Uterus (tissue), 2 donors: Measurements from ENCODE around the gene UCK1.

Source experiments
- POLR2A ChIP-seq, 2 donors: fragments of 450-650 bp; IDR thresholded peaks; one replicate each; pipeline ENCODE4 v1.6.1; 2016; ENCODE audit warnings: antibody characterized with exemption in 2 of 2, mild to moderate bottlenecking in 1 of 2, moderate library complexity in 1 of 2
- TF ChIP-seq, protein P1 (sequence below), 4 experiments: fragments of 200-600 bp in 2 of 4; fragments of 450-650 bp in 2 of 4; sonication (generic) in 2 of 4; IDR thresholded peaks; one replicate each; pipeline ENCODE4 v1.5.1; 2016 to 2019; ENCODE audit warnings: antibody characterized with exemption in 4 of 4, mild to moderate bottlenecking in 2 of 4, moderate library complexity in 1 of 4

DNA sequence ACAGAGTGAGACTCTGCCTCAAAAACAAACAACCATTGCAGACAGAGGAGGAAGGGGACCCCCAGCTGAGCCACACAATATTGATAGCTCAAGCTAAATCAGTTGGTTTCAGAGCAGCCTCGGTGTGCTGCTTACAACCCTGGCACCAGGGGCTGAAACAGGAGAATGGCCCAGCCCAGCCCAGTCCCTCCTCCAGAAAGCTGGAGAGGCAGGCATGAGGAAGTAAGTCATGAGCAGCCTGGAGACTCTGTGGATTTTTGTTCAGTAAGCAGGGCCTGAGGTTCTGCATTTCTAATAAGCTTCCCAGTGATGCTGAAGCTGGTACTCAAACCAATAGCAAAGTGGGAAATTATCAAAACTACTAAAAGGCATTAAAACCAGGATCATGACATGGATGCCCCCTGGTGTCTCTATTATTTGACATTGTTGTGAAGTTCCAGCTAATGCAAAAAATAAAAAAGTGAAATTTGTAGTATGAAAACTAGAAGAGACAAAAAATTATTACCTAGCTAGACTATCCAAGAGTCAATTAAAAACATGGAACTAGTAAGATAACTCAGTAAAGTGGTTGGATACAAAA lies 28.4 kb upstream of the UCK1 start:
- TF ChIP-seq, protein P1, sequence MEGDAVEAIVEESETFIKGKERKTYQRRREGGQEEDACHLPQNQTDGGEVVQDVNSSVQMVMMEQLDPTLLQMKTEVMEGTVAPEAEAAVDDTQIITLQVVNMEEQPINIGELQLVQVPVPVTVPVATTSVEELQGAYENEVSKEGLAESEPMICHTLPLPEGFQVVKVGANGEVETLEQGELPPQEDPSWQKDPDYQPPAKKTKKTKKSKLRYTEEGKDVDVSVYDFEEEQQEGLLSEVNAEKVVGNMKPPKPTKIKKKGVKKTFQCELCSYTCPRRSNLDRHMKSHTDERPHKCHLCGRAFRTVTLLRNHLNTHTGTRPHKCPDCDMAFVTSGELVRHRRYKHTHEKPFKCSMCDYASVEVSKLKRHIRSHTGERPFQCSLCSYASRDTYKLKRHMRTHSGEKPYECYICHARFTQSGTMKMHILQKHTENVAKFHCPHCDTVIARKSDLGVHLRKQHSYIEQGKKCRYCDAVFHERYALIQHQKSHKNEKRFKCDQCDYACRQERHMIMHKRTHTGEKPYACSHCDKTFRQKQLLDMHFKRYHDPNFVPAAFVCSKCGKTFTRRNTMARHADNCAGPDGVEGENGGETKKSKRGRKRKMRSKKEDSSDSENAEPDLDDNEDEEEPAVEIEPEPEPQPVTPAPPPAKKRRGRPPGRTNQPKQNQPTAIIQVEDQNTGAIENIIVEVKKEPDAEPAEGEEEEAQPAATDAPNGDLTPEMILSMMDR (IDR thresholded peaks at IDR 0.05), result no peak
- TF ChIP-seq POLR2A (IDR thresholded peaks at IDR 0.05), result no peak
